Calu3 (cell line): Measurements from ENCODE around the gene TMEM256. TPM values are rescaled to one million over a fixed set of nuclear protein-coding genes. Genes with fewer than 3 reads are reported as not detected.

Experiments
- BruUV-seq: library from RNA; stranded (reverse); fragments of 400-500 nt; replicated peaks from 2 replicates; lab custom pipeline; 2021; lab: Mats Ljungman, UMichigan
- CTCF ChIA-PET: fragments of 300-600 bp; sonication (Branson Sonifier 250); formaldehyde crosslinking; loops from one replicate; lab custom pipeline; 2022; ENCODE audit warnings: antibody characterized with exemption; lab: Charles Lee
- DNase-seq: peaks from one replicate; pipeline ENCODE4 v3.0.0; 2022
- H3K27ac Mint-ChIP-seq: one replicate; pipeline ENCODE4 v1.8.0; 2022; ENCODE audit warnings: mixed read lengths; ENCODE audit not compliant: unreplicated experiment
- H3K27me3 Mint-ChIP-seq: one replicate; pipeline ENCODE4 v1.8.0; 2022; ENCODE audit warnings: mixed read lengths; ENCODE audit not compliant: unreplicated experiment
- H3K36me3 Mint-ChIP-seq: one replicate; pipeline ENCODE4 v1.8.0; 2022; ENCODE audit warnings: mild to moderate bottlenecking, moderate library complexity, mixed read lengths; ENCODE audit not compliant: insufficient read depth, unreplicated experiment
- H3K4me1 Mint-ChIP-seq: one replicate; pipeline ENCODE4 v1.8.0; 2022; ENCODE audit warnings: mild to moderate bottlenecking, low read depth, mixed read lengths; ENCODE audit not compliant: unreplicated experiment
- H3K4me3 Mint-ChIP-seq: one replicate; pipeline ENCODE4 v1.8.0; 2022; ENCODE audit warnings: mild to moderate bottlenecking, low read depth, moderate library complexity, mixed read lengths; ENCODE audit not compliant: unreplicated experiment
- H3K9me3 Mint-ChIP-seq: one replicate; pipeline ENCODE4 v1.8.0; 2022; ENCODE audit warnings: low read depth, mixed read lengths; ENCODE audit not compliant: unreplicated experiment
- intact Hi-C: fragments of 100-400 bp; cut with micrococcal nuclease; formaldehyde crosslinking; loops from one replicate; pipeline ENCODE4 v1.10.0; 2022; ENCODE audit not compliant: unreplicated experiment
- total RNA-seq: library from RNA; stranded (reverse); gene quantifications from 2 replicates; pipeline ENCODE4 v1.2.3, GENCODE V29; 2022
- TF ChIP-seq, protein P1 (sequence below): fragments of 200-600 bp; IDR thresholded peaks from one replicate; pipeline ENCODE4 v1.8.0; 2022; ENCODE audit warnings: antibody characterized with exemption; ENCODE audit not compliant: unreplicated experiment

Gene TMEM256
- total RNA-seq, 1 experiment from 2014 or later: 47.8 TPM

DNA sequence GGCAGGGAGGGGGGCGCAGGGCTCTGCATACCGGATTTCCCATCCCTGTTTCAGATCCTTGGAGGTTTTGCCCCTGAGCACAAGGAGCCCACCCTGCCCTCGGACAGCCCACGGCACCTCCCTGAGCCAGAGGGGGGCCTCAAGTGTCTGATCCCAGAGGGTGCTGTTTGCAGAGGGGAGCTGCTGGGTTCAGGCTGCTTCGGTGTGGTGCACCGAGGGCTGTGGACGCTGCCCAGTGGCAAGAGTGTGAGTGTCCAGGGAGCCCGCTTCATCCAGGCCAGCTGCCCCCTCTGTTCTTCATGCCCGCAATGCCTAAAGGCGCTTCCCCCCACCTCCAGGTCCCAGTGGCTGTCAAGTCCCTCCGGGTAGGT is 20.5 kb downstream of the TMEM256 start:
- Mint-ChIP-seq H3K9me3 (no peaks in the 10 kb centered on the region), H3K27ac (no peak overlapping the region), H3K4me1 (peaks cover 8% of the 10 kb centered on the region), H3K4me3 (no peak overlapping the region), H3K36me3 (peaks cover 45% of the 10 kb centered on the region), H3K27me3 (no peaks in the 10 kb centered on the region)
- no TSS peak for BruUV-seq
- TF ChIP-seq, protein P1, sequence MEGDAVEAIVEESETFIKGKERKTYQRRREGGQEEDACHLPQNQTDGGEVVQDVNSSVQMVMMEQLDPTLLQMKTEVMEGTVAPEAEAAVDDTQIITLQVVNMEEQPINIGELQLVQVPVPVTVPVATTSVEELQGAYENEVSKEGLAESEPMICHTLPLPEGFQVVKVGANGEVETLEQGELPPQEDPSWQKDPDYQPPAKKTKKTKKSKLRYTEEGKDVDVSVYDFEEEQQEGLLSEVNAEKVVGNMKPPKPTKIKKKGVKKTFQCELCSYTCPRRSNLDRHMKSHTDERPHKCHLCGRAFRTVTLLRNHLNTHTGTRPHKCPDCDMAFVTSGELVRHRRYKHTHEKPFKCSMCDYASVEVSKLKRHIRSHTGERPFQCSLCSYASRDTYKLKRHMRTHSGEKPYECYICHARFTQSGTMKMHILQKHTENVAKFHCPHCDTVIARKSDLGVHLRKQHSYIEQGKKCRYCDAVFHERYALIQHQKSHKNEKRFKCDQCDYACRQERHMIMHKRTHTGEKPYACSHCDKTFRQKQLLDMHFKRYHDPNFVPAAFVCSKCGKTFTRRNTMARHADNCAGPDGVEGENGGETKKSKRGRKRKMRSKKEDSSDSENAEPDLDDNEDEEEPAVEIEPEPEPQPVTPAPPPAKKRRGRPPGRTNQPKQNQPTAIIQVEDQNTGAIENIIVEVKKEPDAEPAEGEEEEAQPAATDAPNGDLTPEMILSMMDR: no peak
- intact Hi-C loops: no loop called here
- CTCF ChIA-PET: no interaction called here
- no peak for DNase-seq

DNA sequence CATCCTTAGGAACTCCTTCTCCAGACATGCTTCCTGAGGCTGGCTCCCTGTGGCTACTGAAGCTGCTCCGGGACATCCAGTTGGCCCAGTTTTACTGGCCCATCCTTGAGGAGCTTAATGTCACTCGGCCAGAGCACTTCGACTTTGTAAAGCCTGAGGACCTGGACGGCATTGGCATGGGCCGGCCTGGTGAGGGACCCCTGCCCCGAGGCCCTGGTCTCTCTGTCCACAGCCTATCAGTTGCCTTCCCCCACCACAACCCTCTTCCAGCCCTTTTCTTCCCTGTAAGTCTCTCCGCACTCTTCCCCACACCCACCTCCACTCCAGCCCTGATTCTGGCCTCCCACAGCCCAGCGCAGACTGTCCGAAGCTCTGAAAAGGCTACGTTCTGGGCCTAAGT is 21.0 kb downstream of the TMEM256 start:
- CTCF ChIA-PET: no interaction called here
- TF ChIP-seq, protein P1: no peak
- no peaks in the 10 kb centered on the region for H3K9me3 Mint-ChIP-seq
- H3K4me3 Mint-ChIP-seq: no peak overlapping the region
- DNase-seq: no peak
- BruUV-seq: no TSS peak
- peaks cover 8% of the 10 kb centered on the region for H3K4me1 Mint-ChIP-seq
- peaks cover 45% of the 10 kb centered on the region for H3K36me3 Mint-ChIP-seq
- intact Hi-C loops: no loop called here
- no peaks in the 10 kb centered on the region for H3K27me3 Mint-ChIP-seq
- no peak overlapping the region for H3K27ac Mint-ChIP-seq

DNA sequence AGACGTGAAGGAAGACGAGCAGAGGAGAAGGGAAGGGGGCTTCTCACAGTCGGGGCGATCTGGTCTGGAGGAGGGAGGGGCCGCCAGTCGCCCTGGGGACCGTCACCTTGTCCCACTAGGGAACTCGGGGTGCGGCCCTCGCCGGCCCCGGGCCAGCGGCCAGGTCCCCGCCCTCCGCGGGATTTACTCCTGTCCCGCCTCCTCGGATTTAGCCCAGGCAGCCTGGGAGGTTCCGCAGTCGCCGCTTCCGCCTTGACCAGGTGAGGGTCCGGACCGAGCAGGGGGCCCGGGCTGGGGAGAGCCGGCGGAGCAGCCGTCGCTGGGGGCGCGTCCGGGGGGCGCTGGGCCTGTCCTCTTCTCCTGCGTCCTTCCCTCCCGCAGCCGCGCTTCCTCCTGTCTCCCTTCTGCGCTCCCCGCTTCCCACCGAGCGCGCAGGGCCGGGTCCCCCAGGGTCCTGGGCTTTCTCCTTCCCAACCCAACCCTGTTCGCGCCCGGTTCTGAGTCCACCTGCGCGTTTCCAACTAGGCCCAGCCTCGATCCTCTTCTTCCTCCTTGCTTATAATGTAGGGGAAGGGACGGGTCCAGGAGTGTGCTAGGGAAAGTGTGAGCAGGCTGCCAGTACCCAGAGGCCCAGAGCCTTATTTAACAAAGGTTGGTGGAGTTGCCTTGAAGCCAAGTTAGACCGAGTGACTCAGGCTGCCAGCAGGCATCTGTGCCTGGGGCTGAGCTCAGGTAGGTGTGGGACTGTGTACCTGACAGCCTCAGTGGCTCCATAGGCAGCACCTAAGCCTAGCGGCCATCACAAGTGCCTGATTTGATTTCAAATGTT is 22.8 kb downstream of the TMEM256 start, which contains the start of gene TNK1:
TSS of gene TNK1 (plus strand) at position 235 of the 829 bp plus-strand sequence. CDS start 1,838 bp downstream, outside the sequence.
- peak; percentile 52 for DNase-seq
- intact Hi-C loops: no loop called here
- no peaks in the 10 kb centered on the region for H3K9me3 Mint-ChIP-seq
- CTCF ChIA-PET: interaction anchor here (0.8 kb wide), 1 partner anchor 25 kb away, joined by 4 read pairs; no protein-coding TSS in a partner anchor
- no peaks in the 10 kb centered on the region for H3K27me3 Mint-ChIP-seq
- BruUV-seq: no TSS peak
- H3K36me3 Mint-ChIP-seq: peaks cover 37% of the 10 kb centered on the region
- TF ChIP-seq, protein P1: no peak
- peak within 1 kb of the TSS; percentile 64 for H3K27ac Mint-ChIP-seq
- H3K4me1 Mint-ChIP-seq: peaks cover 8% of the 10 kb centered on the region
- H3K4me3 Mint-ChIP-seq: peak within 1 kb of the TSS; percentile 87

DNA sequence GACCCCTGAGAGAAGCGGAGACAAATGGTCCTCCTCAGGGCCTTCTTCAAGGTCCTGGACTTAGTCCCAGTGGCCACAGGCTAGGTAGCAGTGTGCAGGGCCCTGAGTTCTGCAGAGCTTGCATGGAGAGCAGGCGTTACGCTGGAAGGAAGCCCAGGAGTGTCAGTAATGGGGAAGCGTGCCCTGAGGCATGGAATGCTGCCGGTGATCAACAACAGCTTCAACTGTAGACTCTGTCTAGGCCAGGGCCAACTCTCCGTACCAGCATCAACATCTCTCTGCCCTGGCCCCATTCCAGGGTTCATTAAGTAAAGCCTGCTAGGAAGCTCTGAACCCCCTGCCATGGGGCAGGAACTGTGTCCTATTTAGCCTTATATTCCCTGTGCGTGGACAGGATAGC is 23.6 kb downstream of the TMEM256 start:
- peaks cover 32% of the 10 kb centered on the region for H3K36me3 Mint-ChIP-seq
- H3K4me3 Mint-ChIP-seq: peak overlapping the region; percentile 87
- peaks cover 8% of the 10 kb centered on the region for H3K4me1 Mint-ChIP-seq
- CTCF ChIA-PET: interaction anchor here (0.8 kb wide), 1 partner anchor 24 kb away, joined by 4 read pairs; no protein-coding TSS in a partner anchor
- intact Hi-C loops: no loop called here
- no peak for DNase-seq
- H3K27me3 Mint-ChIP-seq: no peaks in the 10 kb centered on the region
- TF ChIP-seq, protein P1: no peak
- no peaks in the 10 kb centered on the region for H3K9me3 Mint-ChIP-seq
- peak overlapping the region; percentile 64 for H3K27ac Mint-ChIP-seq
- no TSS peak for BruUV-seq
